ENCODE measurements around the gene RRH. TPM values are rescaled to one million over a fixed set of nuclear protein-coding genes. Genes with fewer than 3 reads are reported as not detected.
A peak's percentile ranks its signal among the peaks of the same experiment; 100 is the strongest.

Gene RRH
- total RNA-seq, 1 donor, result not detected

DNA sequence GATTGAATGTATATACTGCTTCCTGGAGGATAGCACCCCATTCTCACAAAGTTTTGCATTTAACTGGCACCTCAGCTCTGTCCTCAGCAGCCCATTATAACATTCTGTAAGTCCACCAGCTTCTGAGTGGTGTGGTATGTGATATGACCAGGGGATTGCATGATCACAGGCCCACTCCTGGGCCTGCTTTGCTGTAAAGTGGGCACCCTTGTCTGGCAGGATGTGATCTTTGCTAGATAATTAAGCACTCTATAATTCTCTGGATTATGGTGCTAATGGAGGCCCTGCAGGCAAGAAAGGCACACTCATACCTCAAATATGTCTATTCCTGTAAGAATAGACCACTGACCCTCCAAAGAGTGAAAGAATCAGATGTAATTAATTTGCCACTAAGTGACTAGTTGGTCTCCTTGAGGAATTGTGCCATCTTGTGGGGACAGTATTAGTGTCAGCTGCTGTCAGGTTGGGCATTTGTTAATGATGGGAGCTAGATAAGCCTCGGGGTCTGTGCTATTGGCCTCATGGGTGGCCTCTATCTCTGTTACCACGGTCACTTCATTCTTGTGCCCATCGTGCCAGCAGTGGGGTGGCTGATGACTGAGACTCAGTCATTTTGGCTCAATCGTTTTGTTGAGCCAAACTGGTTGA, 23.7 kb upstream of the RRH start:
- H3K27me3 ChIP-seq (ENCODE audit: insufficient read depth, low read length), result no peaks in the 10 kb centered on the region
- H3K9me3 ChIP-seq (ENCODE audit: low read depth, low read length), result no peaks in the 10 kb centered on the region
- H2AFZ ChIP-seq (ENCODE audit: low read length), result peak overlapping the region; percentile 10
- peaks cover 4% of the 10 kb centered on the region for H3K4me1 ChIP-seq (ENCODE audit: insufficient read depth, low read length)
- H3K36me3 ChIP-seq (ENCODE audit: insufficient read depth, low read length), result no peaks in the 10 kb centered on the region
- no peaks in the 10 kb centered on the region for H4K20me1 ChIP-seq (ENCODE audit: insufficient read depth, low read length)
- no peak overlapping the region for H3K4me3 ChIP-seq (ENCODE audit: insufficient read depth, low read length)
- no peak for DNase-seq (ENCODE audit: insufficient read length, low spot score, missing footprints)
- H3K27ac ChIP-seq (ENCODE audit: low read depth, low read length), result no peak overlapping the region
- TF ChIP-seq, protein P1, sequence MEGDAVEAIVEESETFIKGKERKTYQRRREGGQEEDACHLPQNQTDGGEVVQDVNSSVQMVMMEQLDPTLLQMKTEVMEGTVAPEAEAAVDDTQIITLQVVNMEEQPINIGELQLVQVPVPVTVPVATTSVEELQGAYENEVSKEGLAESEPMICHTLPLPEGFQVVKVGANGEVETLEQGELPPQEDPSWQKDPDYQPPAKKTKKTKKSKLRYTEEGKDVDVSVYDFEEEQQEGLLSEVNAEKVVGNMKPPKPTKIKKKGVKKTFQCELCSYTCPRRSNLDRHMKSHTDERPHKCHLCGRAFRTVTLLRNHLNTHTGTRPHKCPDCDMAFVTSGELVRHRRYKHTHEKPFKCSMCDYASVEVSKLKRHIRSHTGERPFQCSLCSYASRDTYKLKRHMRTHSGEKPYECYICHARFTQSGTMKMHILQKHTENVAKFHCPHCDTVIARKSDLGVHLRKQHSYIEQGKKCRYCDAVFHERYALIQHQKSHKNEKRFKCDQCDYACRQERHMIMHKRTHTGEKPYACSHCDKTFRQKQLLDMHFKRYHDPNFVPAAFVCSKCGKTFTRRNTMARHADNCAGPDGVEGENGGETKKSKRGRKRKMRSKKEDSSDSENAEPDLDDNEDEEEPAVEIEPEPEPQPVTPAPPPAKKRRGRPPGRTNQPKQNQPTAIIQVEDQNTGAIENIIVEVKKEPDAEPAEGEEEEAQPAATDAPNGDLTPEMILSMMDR (IDR thresholded peaks at IDR 0.05; ENCODE audit: extremely low read depth, low read depth, low read length), result peak; percentile 48
- no peak overlapping the region for H3K4me2 ChIP-seq (ENCODE audit: insufficient read depth, low read length)
- no peaks in the 10 kb centered on the region for H3K79me2 ChIP-seq (ENCODE audit: insufficient read depth, low read length)

DNA sequence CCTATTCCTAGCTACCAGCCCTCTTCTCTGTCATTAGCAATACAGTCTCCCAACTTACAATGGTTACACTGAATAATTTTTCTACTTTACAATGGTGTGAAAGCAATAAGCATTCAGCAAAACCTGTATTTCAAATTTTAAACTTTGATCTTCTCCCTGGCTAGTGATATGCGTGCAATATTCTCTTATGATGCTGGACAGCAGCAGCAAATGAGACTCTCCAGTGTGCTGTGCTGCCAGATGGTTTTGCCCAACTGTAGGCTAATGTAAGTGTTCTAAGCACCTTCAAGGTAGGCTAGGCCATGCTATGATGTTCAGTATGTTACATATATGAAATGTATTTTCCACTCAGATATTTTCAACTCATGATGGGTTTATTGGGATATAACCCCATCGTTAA, 18.1 kb upstream of the RRH start:
- no peaks in the 10 kb centered on the region for H3K9me3 ChIP-seq (ENCODE audit: low read depth, low read length)
- no peaks in the 10 kb centered on the region for H3K79me2 ChIP-seq (ENCODE audit: insufficient read depth, low read length)
- H3K4me3 ChIP-seq (ENCODE audit: insufficient read depth, low read length), result no peak overlapping the region
- no peak overlapping the region for H2AFZ ChIP-seq (ENCODE audit: low read length)
- TF ChIP-seq, protein P1 (IDR thresholded peaks at IDR 0.05; ENCODE audit: extremely low read depth, low read depth, low read length), result no peak
- no peak for DNase-seq (ENCODE audit: insufficient read length, low spot score, missing footprints)
- H3K27ac ChIP-seq (ENCODE audit: low read depth, low read length), result no peak overlapping the region
- H3K4me2 ChIP-seq (ENCODE audit: insufficient read depth, low read length), result no peak overlapping the region
- H3K4me1 ChIP-seq (ENCODE audit: insufficient read depth, low read length), result no peaks in the 10 kb centered on the region
- H3K36me3 ChIP-seq (ENCODE audit: insufficient read depth, low read length), result no peaks in the 10 kb centered on the region
- H3K27me3 ChIP-seq (ENCODE audit: insufficient read depth, low read length), result no peaks in the 10 kb centered on the region
- no peaks in the 10 kb centered on the region for H4K20me1 ChIP-seq (ENCODE audit: insufficient read depth, low read length)

DNA sequence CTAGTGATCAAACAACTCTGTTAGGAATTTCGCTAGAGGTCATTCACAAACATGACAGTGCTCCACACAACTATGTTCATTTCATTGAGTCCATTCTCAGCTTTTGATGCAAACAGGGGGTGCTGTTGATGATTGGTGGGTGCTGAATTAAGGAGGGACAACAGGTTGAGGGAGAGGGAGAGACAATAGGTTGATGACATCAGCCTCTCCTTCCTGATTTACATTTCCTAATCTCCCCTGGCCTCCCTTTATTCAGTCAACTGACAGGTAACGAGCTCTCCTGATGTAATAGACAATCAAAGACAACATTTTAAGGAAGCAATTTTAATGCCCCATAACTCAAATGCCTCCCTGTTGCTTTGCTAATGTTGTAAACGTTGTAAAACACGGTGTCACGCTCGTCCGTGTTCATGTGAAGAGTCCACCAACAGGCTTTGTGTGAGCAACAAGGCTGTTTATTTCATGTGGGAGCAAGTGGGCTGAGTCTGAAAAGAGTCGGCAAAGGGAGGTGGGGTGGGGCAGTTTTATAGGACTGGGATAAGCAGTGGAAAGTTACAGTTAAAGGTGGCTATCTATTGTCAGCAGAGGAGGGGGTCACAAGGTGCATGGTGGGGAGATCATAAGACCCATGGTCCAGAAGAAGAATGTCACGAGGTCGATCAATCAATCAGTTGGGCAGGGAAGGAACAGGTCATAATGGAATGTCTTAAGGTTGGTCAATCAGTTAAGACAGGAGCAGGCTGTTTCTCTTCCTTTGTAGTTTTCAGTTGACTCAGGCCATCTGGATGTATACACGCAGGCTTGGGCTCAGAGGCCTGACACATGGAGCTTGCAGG, 17.0 kb upstream of the RRH start:
- Histone ChIP-seq H3K36me3 (ENCODE audit: insufficient read depth, low read length) (no peaks in the 10 kb centered on the region), H2AFZ (ENCODE audit: low read length) (no peak overlapping the region), H3K4me2 (ENCODE audit: insufficient read depth, low read length) (no peak overlapping the region), H3K4me3 (ENCODE audit: insufficient read depth, low read length) (no peak overlapping the region), H3K27ac (ENCODE audit: low read depth, low read length) (no peak overlapping the region), H3K27me3 (ENCODE audit: insufficient read depth, low read length) (no peaks in the 10 kb centered on the region), H3K79me2 (ENCODE audit: insufficient read depth, low read length) (peaks cover 4% of the 10 kb centered on the region), H4K20me1 (ENCODE audit: insufficient read depth, low read length) (no peaks in the 10 kb centered on the region), H3K4me1 (ENCODE audit: insufficient read depth, low read length) (no peaks in the 10 kb centered on the region), H3K9me3 (ENCODE audit: low read depth, low read length) (no peaks in the 10 kb centered on the region)
- no peak for DNase-seq (ENCODE audit: insufficient read length, low spot score, missing footprints)
- TF ChIP-seq, protein P1 (IDR thresholded peaks at IDR 0.05; ENCODE audit: extremely low read depth, low read depth, low read length), result no peak

DNA sequence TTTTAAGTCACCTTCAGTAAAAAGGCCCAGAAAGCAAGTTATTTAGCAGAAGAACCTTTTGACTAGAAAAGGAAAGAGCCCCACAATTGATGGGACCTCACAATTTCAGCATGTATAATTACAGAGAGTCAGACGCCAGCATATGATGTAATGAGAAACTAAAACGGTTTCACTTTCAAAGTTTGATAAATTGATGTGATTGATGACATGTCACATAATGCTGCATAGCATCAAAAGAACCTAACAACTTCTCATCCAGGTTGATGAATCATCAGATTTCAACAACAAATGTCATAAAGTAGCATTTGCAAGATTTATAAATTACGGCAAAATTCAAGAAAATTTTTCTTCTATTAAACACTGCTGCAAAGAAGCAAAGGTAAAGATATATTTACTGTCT, 16.1 kb upstream of the RRH start:
- Histone ChIP-seq H3K36me3 (ENCODE audit: insufficient read depth, low read length) (no peaks in the 10 kb centered on the region), H3K4me1 (ENCODE audit: insufficient read depth, low read length) (peaks cover 4% of the 10 kb centered on the region), H2AFZ (ENCODE audit: low read length) (no peak overlapping the region), H4K20me1 (ENCODE audit: insufficient read depth, low read length) (no peaks in the 10 kb centered on the region), H3K4me2 (ENCODE audit: insufficient read depth, low read length) (no peak overlapping the region), H3K79me2 (ENCODE audit: insufficient read depth, low read length) (peaks cover 13% of the 10 kb centered on the region), H3K27ac (ENCODE audit: low read depth, low read length) (no peak overlapping the region), H3K27me3 (ENCODE audit: insufficient read depth, low read length) (no peaks in the 10 kb centered on the region), H3K9me3 (ENCODE audit: low read depth, low read length) (no peaks in the 10 kb centered on the region), H3K4me3 (ENCODE audit: insufficient read depth, low read length) (no peak overlapping the region)
- TF ChIP-seq, protein P1 (IDR thresholded peaks at IDR 0.05; ENCODE audit: extremely low read depth, low read depth, low read length), result no peak
- DNase-seq (ENCODE audit: insufficient read length, low spot score, missing footprints), result no peak
